T follicular helper cell (primary cell): Measurements from ENCODE around the gene MTFMT.
A peak's percentile ranks its signal among the peaks of the same experiment; 100 is the strongest.
"Not testable (repeated sequence)": the region's sequence is repeated elsewhere in the genome, so short reads cannot be mapped to it uniquely, and the experiment has no call there.

Experiments
- DNase-seq: peaks from one replicate; pipeline ENCODE4 v3.0.0-alpha.2; 2020; ENCODE audit warnings: low read depth
- total RNA-seq, 2 experiments: gene quantifications; one replicate each; lab custom pipeline; 2026; lab: John Stamatoyannopoulos, UW

Gene MTFMT
- 13.1 to 13.7 reads per million in 2 experiments for total RNA-seq

DNA sequence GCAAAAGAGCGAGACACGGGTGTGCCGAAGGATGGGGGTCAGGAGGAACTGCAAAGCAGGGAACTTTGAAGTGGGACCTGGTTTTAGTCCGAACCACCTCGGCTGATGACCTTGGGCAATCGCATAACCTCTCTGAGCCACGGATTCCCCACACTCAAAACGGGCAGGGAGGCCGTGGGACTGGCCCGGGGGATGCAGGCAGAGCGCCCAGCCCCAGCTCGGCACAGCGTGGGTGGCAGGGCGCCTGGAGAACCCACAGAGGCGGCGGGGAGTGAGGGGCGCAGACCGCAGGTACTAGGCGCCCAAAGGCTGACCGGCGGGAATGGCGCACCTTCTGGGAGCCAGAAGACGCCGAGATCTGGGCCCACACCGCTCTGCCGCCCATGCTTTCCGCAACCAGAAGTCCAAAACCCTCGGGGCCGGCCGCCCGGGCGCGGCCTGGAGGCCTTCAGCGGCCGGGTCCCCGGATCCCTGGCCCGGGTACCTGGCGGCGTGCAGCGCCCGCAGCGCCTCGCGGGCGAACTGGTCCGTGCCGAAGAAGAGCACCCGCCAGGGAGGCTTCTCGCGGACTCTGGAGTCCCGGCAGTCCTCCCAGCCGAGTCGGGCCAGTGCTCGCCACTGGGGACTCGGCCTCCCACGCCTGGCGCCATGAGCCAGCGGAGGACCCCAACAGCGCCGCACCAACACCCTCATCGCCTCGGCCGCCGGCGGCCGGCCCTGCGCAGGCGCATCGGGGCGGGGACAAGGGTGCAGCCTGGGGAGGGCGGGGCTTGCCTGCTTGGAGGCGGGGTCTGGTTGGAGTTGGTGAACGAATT is at the start of gene MTFMT:
TSS of gene MTFMT (minus strand) at position 719 of the 815 bp plus-strand sequence. CDS start at position 693, 26 bp downstream.
- DNase-seq: peak; percentile 88

DNA sequence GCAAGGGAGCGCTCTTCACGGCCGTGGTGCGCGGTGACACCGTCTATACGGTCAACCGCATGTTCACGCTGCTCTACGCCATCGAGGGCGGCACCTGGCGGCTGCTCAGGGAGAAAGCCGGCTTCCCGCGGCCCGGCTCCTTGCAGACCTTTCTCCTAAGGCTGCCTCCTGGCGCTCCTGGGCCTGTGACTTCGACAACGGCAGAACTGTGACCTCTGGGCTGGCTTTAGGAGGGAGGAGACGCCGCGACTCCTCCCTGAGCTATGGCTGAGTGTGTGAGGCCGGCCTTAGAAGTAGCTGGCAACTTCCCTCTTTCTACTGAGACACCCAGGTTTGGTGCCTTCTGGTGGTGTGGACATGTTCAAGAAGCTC is 48.5 kb upstream of the MTFMT start:
- peak; percentile 18 for DNase-seq

DNA sequence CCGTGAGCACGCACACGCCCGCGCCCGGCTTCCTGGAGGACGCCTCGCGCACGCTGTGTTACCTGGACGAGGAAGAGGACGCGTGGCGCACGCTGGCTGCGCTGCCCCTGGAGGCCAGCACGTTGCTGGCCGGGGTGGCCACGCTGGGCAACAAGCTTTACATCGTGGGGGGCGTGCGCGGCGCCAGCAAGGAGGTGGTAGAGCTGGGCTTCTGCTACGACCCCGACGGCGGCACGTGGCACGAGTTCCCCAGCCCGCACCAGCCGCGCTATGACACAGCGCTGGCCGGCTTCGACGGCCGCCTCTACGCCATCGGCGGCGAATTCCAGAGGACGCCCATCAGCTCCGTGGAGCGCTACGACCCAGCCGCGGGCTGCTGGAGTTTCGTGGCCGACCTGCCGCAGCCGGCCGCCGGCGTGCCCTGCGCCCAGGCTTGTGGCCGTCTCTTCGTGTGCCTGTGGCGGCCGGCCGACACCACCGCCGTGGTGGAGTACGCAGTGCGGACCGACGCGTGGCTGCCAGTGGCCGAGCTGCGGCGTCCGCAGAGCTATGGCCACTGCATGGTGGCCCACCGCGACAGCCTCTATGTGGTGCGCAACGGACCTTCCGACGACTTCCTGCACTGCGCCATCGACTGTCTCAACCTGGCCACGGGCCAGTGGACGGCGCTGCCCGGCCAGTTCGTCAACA is 48.0 kb upstream of the MTFMT start:
- DNase-seq: no peak

DNA sequence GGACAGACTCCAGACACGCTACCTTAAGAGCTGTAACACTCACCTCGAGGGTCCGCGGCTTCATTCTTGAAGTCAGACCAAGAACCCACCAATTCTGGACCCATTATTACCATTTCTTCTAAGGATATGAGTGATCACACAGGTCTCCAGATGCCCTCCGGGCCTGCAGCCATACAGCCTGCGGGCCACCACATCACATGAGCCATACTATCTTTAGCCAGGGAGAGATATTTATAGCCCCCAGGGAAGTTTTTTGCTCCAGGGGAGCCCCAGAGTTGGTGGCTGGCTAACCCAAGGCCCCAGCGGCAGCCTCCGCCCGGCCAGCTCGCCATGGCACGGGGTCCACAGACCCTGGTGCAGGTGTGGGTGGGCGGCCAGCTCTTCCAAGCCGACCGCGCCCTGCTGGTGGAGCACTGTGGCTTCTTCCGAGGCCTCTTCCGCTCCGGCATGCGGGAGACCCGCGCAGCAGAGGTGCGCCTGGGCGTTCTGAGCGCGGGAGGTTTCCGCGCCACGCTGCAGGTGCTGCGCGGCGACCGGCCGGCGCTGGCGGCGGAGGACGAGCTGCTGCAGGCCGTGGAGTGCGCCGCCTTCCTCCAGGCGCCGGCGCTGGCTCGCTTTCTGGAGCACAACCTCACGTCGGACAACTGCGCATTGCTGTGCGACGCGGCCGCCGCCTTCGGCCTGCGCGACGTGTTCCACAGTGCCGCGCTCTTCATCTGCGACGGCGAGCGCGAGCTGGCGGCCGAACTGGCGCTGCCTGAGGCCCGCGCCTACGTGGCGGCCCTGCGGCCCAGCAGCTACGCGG is 47.2 kb upstream of the MTFMT start, which contains the start of gene KBTBD13:
TSS of gene KBTBD13 (plus strand) at position 261 of the 805 bp plus-strand sequence. CDS start at position 331, 70 bp downstream.
- no peak for DNase-seq

DNA sequence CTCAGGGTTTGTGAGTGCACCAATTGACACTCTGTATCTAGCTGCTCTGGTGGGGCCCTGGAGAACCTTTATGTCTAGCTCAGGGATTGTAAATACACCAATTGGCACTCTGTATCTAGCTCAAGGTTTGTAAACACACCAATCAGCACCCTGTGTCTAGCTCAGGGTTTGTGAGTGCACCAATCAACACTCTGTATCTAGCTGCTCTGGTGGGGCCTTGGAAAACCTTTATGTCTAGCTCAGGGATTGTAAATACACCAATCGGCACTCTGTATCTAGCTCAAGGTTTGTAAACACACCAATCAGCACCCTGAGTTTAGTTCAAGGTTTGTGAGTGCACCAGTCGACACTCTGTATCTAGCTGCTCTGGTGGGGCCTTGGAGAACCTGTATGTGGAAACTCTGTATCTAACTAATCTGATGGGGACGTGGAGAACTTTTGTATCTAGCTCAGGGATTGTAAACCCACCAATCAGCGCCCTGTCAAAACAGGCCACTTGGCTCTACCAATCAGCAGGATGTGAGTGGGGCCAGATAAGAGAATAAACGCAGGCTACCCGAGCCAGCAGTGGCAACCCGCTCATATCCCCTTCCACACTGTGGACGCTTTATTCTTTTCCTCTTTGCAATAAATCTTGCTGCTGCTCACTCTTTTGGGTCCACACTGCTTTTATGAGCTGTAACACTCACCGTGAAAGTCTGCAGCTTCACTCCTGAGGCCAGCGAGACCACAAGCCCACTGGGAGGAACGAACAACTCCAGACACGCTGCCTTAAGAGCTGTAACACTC is 46.4 kb upstream of the MTFMT start:
- DNase-seq: not testable (repeated sequence)

DNA sequence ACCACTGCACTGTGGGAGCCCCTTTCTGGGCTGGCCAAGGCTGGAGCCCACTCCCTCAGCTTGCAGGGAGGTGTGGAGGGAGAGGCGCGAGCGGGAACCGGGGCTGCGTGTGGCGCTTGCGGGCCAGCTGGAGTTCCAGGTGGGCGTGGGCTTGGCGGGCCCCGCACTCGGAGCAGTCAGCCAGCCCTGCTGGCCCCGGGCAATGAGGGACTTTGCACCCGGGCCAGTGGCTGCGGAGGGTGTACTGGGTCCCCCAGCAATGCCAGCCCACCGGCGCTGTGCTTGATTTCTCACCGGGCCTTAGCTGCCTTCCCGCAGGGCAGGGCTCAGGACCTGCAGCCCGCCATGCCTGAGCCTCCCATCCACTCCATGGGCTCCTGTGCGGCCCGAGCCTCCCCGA is 45.5 kb upstream of the MTFMT start:
- not testable (repeated sequence) for DNase-seq

DNA sequence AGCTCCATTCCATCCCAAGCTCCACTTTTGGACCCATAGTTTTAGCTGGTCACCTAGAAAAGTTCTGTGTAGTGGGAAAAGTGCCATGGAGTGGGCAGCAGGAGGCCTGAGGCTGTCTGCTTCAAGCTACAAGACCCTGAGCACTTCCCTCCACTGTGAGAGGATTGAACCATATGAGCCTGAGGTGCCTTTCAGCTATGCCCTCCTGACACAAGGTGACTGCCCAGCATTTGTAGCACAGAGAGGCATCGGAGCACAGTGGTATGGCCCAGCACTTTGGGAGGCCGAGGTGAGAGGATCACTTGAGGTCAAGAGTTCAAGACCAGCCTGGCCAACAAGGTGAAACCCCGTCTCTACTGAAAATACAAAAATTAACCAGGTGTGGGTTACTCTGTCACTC is 43.2 kb upstream of the MTFMT start:
- no peak for DNase-seq

DNA sequence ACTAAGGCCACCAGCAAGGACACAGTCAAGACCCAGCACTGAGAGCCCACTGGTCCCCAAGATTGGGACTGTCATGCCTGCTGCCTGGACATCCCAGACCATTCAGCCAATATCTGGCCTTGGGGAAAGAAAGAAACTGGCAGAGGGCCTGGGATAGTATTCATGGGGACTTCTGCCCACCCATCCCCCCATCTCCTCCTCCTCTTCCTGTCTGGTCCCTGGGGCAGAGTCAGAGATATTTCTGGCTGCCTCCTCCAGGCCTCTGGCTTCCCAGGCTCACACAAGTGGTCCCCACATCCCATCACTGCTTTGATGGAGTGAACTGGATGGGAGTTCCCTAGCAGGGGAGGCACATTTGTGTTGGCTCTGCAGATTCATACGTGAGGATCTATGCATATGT is 42.6 kb upstream of the MTFMT start:
- DNase-seq: no peak

DNA sequence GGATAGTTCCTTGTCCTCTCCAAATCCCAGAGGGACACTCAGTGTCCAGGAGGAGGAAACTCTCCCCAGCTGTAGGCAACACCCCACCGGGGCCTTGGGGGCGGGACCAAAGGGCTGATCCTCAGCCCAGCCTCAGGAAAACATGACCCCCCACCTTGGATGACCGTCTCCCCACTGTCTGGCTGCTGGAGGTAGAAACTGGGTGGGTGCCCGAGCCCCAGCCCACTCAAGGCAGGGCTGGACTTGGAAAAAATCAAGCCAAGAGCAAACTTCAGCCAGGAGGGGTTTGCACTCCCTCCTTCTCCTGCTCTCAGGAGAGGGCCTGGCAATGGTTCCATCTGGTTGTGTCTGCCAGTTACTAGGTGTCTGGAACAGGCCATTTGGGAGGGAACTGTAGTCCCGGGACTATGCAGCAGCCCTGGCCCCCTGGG is 42.0 kb upstream of the MTFMT start:
- no peak for DNase-seq

DNA sequence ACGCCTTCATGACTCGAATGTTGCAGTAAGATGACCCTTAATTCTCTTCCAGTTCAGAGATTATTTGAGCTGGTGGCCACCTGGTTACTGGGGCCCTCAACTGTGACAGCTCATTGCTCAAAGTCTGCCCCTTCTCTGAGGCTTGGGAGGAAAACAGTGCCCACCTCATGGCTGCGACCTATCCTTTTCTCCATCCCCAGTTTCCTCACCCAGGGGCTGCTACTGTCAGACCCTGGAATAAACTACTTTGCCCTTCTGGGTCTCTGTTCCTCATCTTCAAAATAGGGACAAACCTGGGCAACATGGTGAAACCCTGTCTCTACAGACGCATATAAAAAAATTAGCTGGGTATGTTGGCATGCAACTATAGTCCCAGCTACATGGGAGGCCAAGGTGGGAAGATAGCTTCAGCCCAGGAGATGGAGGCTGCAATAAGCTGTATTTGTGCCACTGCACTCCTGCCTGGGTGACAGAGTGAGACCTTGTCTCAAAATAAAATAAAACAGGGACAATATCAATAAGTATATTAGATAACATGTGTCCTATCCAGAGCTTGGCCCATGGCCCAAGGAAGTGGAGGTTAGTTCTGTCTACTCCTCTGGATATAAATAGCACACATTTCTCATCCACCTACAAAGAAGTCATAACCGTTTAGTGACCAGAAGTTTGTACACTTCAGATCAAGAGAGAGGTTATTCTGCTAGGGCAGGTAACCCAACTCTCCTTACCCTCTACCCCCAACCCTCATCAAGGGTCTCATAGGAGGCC is 40.5 kb upstream of the MTFMT start:
- DNase-seq: no peak

DNA sequence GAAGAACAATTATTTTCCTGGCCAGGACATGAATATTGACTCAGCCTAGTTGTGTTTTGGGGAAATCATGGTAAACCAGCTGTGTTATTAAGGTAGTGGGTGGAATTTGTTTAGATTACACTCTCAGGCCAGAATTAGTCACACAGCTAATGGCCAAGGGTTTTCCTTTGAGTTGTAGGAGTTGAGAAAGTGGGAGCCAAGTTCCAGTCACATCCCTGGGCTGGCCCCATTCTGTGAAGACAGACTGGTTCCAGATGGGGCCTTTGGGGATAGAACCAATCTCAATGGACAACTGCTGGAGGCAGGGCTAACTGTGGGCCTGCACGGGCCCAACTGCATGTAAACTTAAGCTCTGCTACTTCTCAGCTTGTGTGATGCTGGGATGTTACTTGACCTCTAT is 39.7 kb upstream of the MTFMT start:
- no peak for DNase-seq

DNA sequence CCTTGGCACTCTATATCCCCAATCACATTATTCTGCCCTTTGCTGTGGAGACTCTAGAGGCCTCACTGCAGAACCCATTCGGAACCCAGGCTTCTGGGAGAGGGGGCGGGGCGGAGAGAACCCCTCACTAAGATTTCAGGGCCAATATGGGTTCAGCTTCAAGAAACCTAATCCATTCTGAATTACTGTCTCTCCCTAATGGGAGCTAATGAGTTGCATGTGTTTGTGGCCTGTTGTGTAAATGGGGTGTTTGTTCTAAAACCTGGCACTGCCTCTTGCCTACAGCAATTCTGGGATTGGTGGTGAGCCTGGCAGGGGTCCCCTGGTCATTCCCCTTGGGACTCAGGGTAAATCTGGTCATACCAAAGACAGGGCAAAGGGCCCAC is 39.0 kb upstream of the MTFMT start:
- no peak for DNase-seq

DNA sequence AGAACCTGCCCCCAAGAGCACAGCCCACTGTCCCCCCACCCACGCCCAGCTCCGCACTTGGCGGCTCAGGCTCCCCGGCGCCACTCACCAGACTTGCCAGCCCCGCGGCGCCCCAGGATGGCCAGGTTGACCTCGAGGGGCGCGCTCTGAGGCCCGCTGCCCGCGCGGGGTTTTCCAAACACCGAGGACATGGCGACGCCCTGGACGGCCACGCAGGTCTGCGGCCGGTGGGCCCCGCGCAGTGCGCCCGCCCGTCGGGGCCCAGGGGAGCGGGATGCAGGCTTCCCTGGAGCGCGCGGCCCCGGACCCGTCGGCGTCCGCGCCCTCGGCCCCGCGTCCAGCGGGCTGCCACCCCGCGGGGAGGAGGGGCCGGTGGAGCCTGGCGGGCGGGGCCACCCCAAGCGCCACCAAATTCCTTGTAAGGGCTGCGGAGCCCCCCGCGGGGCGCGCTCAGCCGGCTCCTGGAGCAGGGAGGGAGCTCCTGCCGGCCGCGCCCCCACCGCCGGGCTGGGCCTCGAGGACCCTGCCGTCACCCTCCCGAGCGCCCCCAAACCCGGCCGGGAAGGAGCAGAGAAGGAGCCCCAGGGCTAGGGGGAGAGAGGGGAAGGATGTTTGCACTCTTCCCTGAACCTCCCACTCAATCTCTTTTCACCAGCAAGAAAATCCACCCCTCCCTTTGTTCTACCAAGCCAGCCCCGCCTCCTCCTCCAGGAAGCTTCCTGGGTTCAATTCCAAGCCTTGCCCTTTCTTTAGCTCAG is 38.4 kb upstream of the MTFMT start, which contains the start of gene RASL12:
TSS of gene RASL12 (minus strand) at position 347 of the 758 bp plus-strand sequence. CDS start at position 191, 156 bp downstream.
- DNase-seq: no peak

DNA sequence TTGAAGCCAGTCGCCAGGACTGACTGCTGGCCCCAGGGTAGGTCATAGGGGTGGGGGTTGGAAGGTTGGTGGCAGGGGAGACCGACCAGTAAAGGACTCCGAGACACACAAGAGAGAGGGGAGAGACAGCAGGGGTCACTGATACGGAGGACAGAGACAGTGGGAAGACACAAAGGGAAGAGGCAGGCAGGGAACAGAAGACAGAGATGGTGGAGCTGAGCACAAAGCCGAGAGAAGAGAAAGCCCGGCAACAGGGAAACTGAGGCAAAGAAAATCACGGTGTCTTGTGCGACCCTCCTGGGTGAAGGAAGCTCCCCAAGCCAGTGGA is 37.8 kb upstream of the MTFMT start:
- DNase-seq: no peak

DNA sequence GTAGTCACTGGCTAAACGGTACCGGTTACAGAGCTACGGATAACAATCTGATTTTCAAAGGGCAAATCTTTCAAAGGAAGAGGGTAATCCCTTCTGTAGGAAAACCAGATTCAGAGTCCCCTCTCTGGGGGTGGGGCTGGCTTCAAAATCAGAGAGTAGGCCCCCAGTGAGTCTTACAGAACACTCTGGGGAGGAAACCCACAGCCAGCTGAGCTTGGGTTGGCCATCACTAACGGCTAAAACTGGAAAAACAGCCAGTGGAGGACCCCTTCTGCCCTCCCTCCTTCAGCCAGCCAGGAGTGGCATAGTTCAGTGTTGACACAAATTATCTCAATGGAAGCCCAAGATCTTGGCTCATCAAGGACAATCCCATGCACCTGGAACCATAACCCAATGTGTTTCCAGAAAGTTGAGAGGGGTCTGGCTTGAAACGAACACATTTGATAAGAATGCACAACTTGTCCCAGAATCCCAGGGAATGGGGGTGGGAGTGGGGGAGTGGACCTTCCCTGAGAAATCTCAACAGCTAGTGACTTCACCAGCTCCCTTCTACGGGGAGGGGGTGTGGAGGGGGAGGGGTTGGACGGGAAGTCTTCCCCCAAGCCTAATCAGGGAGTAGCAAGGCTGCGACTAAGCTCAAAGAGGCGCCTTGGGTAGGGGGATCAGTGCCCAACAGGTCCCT is 37.3 kb upstream of the MTFMT start:
- no peak for DNase-seq

DNA sequence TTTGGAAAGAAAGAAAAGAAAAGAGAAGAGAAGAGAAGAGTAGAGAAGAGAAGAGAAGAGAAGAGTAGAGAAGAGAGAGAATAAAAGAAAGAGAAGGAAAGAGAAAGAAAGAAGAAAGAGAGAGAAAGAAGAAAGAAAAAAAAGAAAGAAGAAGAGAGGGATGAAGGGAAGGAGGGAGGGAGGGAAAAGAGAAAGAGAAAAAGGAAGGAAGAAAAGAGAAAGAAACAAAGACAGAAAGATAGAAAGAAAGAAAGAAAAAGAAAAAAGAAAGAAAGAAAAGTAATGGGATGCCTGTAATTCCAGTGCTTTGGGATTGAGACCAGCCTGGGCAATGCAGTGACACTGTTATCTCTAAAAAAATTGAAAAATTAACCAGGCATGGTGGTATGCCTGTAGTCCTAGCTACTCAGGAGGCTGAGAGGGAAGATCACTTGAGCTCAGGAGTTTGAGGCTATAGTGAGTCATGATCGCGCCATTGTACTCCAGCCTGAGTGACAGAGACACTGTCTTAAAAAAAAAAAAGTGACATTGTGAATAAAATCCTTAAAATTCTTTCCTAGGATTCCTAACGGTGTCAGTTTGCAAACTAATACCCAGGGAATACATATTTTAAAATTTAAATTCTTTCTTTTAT is 36.7 kb upstream of the MTFMT start:
- no peak for DNase-seq

DNA sequence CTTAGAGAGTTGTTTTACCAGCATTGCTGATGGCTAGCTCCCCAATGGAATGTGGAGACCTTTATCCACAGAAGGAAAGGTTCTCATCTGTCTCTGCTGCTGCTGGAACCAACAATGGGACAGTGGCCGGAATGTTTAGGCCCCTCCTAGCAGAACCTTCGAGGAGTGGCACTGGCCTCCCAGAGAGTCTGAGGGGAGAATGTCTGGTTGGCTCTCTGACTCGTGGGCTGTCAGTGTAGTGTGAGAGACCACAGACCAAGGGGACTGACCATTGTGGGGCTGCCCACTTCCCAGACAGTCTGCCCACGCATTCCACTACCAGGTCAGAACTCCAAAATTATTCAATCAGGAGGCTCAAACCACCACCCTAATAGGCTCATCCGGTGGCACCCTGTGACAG is 33.3 kb upstream of the MTFMT start:
- DNase-seq: no peak

DNA sequence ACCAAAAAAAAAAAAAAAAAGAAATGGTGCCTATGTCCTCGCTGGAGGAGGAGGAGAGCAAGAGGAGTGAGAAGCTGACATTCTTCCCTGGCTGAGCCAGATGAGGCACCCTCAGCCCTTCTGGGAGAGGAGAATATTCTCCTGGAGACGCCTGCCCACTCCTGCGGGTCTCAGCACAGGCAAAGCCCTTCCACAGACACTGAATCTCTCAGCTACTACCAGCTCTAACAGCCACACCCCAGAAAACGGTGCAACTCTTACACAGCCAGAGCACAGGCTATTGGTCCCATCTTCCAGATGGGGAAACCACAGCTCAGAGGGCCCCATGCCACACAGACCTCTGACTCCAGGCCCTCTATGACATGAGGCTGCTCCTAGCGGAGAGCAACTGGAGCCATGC is 32.6 kb upstream of the MTFMT start:
- no peak for DNase-seq
